WTC11 (cell line): ENCODE measurements around the gene SEMA3D. TPM values are rescaled to one million over a fixed set of nuclear protein-coding genes. Genes with fewer than 3 reads are reported as not detected.

Source experiments
- ATAC-seq: fragments of 200-7000 bp; cut with Tn5 transposase; 2 replicates; pipeline ENCODE4 v1.10.0; 2021; ENCODE audit warnings: mild to moderate bottlenecking, moderate library complexity
- CTCF ChIA-PET: fragments of 300-600 bp; sonication (Branson Sonifier 250); formaldehyde crosslinking; loops from one replicate; lab custom pipeline; 2021; ENCODE audit warnings: antibody characterized with exemption; lab: Charles Lee
- POLR2A ChIA-PET: fragments of 350-600 bp; sonication (Branson Sonifier 250); formaldehyde crosslinking; loops from one replicate; lab custom pipeline; 2021; ENCODE audit warnings: antibody characterized with exemption; lab: Charles Lee
- DNase-seq: peaks from one replicate; pipeline ENCODE4 v3.0.0; 2021; ENCODE audit warnings: low spot score
- H3K27ac Mint-ChIP-seq: 2 replicates; pipeline ENCODE4 v1.8.0; 2021; ENCODE audit warnings: mixed read lengths
- H3K27me3 Mint-ChIP-seq: 2 replicates; pipeline ENCODE4 v1.8.0; 2021; ENCODE audit warnings: low read depth, mild to moderate bottlenecking, moderate library complexity, mixed read lengths
- H3K36me3 Mint-ChIP-seq: 2 replicates; pipeline ENCODE4 v1.8.0; 2021; ENCODE audit warnings: mixed read lengths
- H3K4me1 Mint-ChIP-seq: 2 replicates; pipeline ENCODE4 v1.8.0; 2022; ENCODE audit warnings: mixed read lengths
- H3K4me3 Mint-ChIP-seq: 2 replicates; pipeline ENCODE4 v1.8.0; 2021; ENCODE audit warnings: mild to moderate bottlenecking, moderate library complexity, mixed read lengths
- H3K9me3 Mint-ChIP-seq: 2 replicates; pipeline ENCODE4 v1.8.0; 2021; ENCODE audit warnings: mixed read lengths
- ATF3 ChIP-seq: sonication (generic); formaldehyde crosslinking; conservative IDR thresholded peaks from 2 replicates; pipeline ENCODE4 v1.8.1; 2022; ENCODE audit warnings: mild to moderate bottlenecking, missing genetic modification reagents
- CDX4 ChIP-seq: fragments of 250-450 bp; sonication (Bioruptor Pico); IDR thresholded peaks from 2 replicates; pipeline ENCODE4 v1.9.0; 2021; ENCODE audit warnings: moderate library complexity, mild to moderate bottlenecking, inconsistent platforms, borderline replicate concordance
- CTCF ChIP-seq: fragments of 200-600 bp; IDR thresholded peaks from 2 replicates; pipeline ENCODE4 v1.8.0; 2022; ENCODE audit warnings: antibody characterized with exemption
- ELF4 ChIP-seq: sonication (generic); formaldehyde crosslinking; IDR thresholded peaks from 2 replicates; pipeline ENCODE4 v1.8.1; 2022; ENCODE audit warnings: low read depth, mild to moderate bottlenecking, moderate library complexity, missing genetic modification reagents
- ERG ChIP-seq: fragments of 250-450 bp; sonication (Bioruptor Pico); IDR thresholded peaks from 2 replicates; pipeline ENCODE4 v1.8.0; 2021; ENCODE audit warnings: mild to moderate bottlenecking
- ESRRA ChIP-seq: sonication (generic); formaldehyde crosslinking; IDR thresholded peaks from 2 replicates; pipeline ENCODE4 v1.8.1; 2022; ENCODE audit warnings: mild to moderate bottlenecking, missing genetic modification reagents, borderline replicate concordance
- ETV6 ChIP-seq: sonication (generic); formaldehyde crosslinking; IDR thresholded peaks from 2 replicates; pipeline ENCODE4 v1.8.1; 2022; ENCODE audit warnings: mild to moderate bottlenecking, missing genetic modification reagents
- FOXJ3 ChIP-seq: sonication (generic); formaldehyde crosslinking; IDR thresholded peaks from 2 replicates; pipeline ENCODE4 v1.9.0; 2021; ENCODE audit warnings: missing genetic modification reagents, mild to moderate bottlenecking, borderline replicate concordance
- FOXK1 ChIP-seq: sonication (generic); formaldehyde crosslinking; IDR thresholded peaks from 2 replicates; pipeline ENCODE4 v1.8.0; 2022; ENCODE audit warnings: mild to moderate bottlenecking, moderate library complexity, missing genetic modification reagents
- IRF1 ChIP-seq: sonication (generic); formaldehyde crosslinking; IDR thresholded peaks from 2 replicates; pipeline ENCODE4 v1.8.0; 2023; ENCODE audit warnings: missing genetic modification reagents
- JUN ChIP-seq: sonication (generic); formaldehyde crosslinking; IDR thresholded peaks from 2 replicates; pipeline ENCODE4 v1.8.0; 2023; ENCODE audit warnings: mild to moderate bottlenecking, missing genetic modification reagents
- KAT7 ChIP-seq: sonication (generic); formaldehyde crosslinking; IDR thresholded peaks from 2 replicates; pipeline ENCODE4 v1.8.1; 2023; ENCODE audit warnings: missing genetic modification reagents, mild to moderate bottlenecking, borderline replicate concordance
- MAX ChIP-seq: sonication (generic); formaldehyde crosslinking; IDR thresholded peaks from 2 replicates; pipeline ENCODE4 v1.8.0; 2022; ENCODE audit warnings: mild to moderate bottlenecking, missing genetic modification reagents
- MLX ChIP-seq: sonication (generic); formaldehyde crosslinking; IDR thresholded peaks from 2 replicates; pipeline ENCODE4 v1.8.1; 2023; ENCODE audit warnings: mild to moderate bottlenecking, missing genetic modification reagents, moderate library complexity
- MXD4 ChIP-seq: fragments of 250-450 bp; sonication (Bioruptor Pico); IDR thresholded peaks from 2 replicates; pipeline ENCODE4 v1.8.0; 2021; ENCODE audit warnings: mild to moderate bottlenecking, moderate library complexity, borderline replicate concordance
- NFATC4 ChIP-seq: fragments of 250-450 bp; sonication (Bioruptor Pico); IDR thresholded peaks from 2 replicates; pipeline ENCODE4 v1.9.0; 2021; ENCODE audit warnings: mild to moderate bottlenecking
- PRDM15 ChIP-seq: sonication (generic); formaldehyde crosslinking; IDR thresholded peaks from 2 replicates; pipeline ENCODE4 v1.8.0; 2022; ENCODE audit warnings: missing genetic modification reagents
- SMAD3 ChIP-seq: sonication (generic); formaldehyde crosslinking; IDR thresholded peaks from 2 replicates; pipeline ENCODE4 v1.8.0; 2022; ENCODE audit warnings: missing genetic modification reagents, mild to moderate bottlenecking, borderline replicate concordance
- SP1 ChIP-seq: sonication (generic); formaldehyde crosslinking; conservative IDR thresholded peaks from 2 replicates; pipeline ENCODE4 v1.8.1; 2022; ENCODE audit warnings: missing genetic modification reagents
- TEAD4 ChIP-seq: sonication (generic); formaldehyde crosslinking; IDR thresholded peaks from 2 replicates; pipeline ENCODE4 v1.8.0; 2022; ENCODE audit warnings: mild to moderate bottlenecking, missing genetic modification reagents
- USF2 ChIP-seq: sonication (generic); formaldehyde crosslinking; IDR thresholded peaks from 2 replicates; pipeline ENCODE4 v1.8.1; 2023; ENCODE audit warnings: mild to moderate bottlenecking, missing genetic modification reagents, moderate library complexity
- ZBTB21 ChIP-seq: sonication (generic); formaldehyde crosslinking; IDR thresholded peaks from 2 replicates; pipeline ENCODE4 v1.8.1; 2023; ENCODE audit warnings: mild to moderate bottlenecking, missing genetic modification reagents, borderline replicate concordance
- ZNF317 ChIP-seq: sonication (generic); formaldehyde crosslinking; IDR thresholded peaks from 2 replicates; pipeline ENCODE4 v1.8.1; 2023; ENCODE audit warnings: low read depth, mild to moderate bottlenecking, moderate library complexity, missing genetic modification reagents, borderline replicate concordance
- ZNF425 ChIP-seq: fragments of 250-450 bp; sonication (Bioruptor Pico); conservative IDR thresholded peaks from 2 replicates; pipeline ENCODE4 v1.9.0; 2021; ENCODE audit warnings: mild to moderate bottlenecking
- total RNA-seq: library from RNA; stranded (reverse); gene quantifications from 3 replicates; pipeline ENCODE4 v1.2.3, GENCODE V29; 2021

Gene SEMA3D
- total RNA-seq, 1 experiment from 2014 or later, result 3.8 TPM

- H3K9me3 Mint-ChIP-seq, result no peaks in the 10 kb centered on the region
- ChIA-PET POLR2A (no interaction called here), CTCF (no interaction called here)
- no peaks in the 10 kb centered on the region for H3K36me3 Mint-ChIP-seq
- H3K27me3 Mint-ChIP-seq, result no peaks in the 10 kb centered on the region
- DNase-seq (no peak), ATAC-seq (no peak)
- TF ChIP-seq IRF1 (no peak), KAT7 (CRISPR knock-in tag) (no peak), CDX4 (no peak), ZNF425 (CRISPR knock-in tag) (no peak), TEAD4 (no peak), ESRRA (CRISPR knock-in tag) (no peak), ZBTB21 (CRISPR knock-in tag) (no peak), ELF4 (no peak), ZNF317 (CRISPR knock-in tag) (no peak), ETV6 (no peak), JUN (no peak), PRDM15 (CRISPR knock-in tag) (no peak), SP1 (CRISPR knock-in tag) (no peak), MAX (CRISPR knock-in tag) (no peak), FOXK1 (CRISPR knock-in tag) (no peak)
- H3K4me1 Mint-ChIP-seq, result no peaks in the 10 kb centered on the region
- H3K27ac Mint-ChIP-seq, result no peak overlapping the region
- H3K4me3 Mint-ChIP-seq, result no peak overlapping the region
Observed at GRCh38 chr7:85111761-85112160, 75.1 kb downstream of the SEMA3D start.

GRCh38 chr7:85106719-85107118, 80.1 kb downstream of the SEMA3D start:
- DNase-seq (no peak), ATAC-seq (no peak)
- H3K27ac Mint-ChIP-seq, result no peak overlapping the region
- H3K4me3 Mint-ChIP-seq, result no peak overlapping the region
- CTCF ChIA-PET, result no interaction called here
- H3K27me3 Mint-ChIP-seq, result no peaks in the 10 kb centered on the region
- POLR2A ChIA-PET, result no interaction called here
- H3K4me1 Mint-ChIP-seq, result 0 out of 2 replicates have a peak, but pooled peaks cover 3% of the 10 kb centered on the region
- H3K36me3 Mint-ChIP-seq, result no peaks in the 10 kb centered on the region
- no peaks in the 10 kb centered on the region for H3K9me3 Mint-ChIP-seq
- TF ChIP-seq ELF4 (no peak), FOXJ3 (no peak), ATF3 (CRISPR knock-in tag) (no peak), MLX (CRISPR knock-in tag) (no peak), USF2 (CRISPR knock-in tag) (no peak), NFATC4 (CRISPR knock-in tag) (no peak), ERG (no peak), CTCF (no peak), SMAD3 (CRISPR knock-in tag) (no peak), MXD4 (no peak)
